Measurements from ENCODE around the gene KDM2B. TPM values are rescaled to one million over a fixed set of nuclear protein-coding genes. Genes with fewer than 3 reads are reported as not detected.

Gene KDM2B
- total and polyA plus RNA-seq, 4 experiments from 2014 or later = 7.7 to 101 (median 59.6) TPM

GRCh38 chr12:121399391-121400331 is 181.2 kb downstream of the KDM2B start, which contains the start of gene RNF34:
Gene RNF34 (plus strand): TSS chr12:121400118. CDS start chr12:121400213, 95 bp downstream.
- CTCF ChIA-PET (ENCODE audit: partially characterized antibody) = interaction anchor here (2.1 to 2.6 kb wide), 2 partner anchors 43 to 65 kb away, joined by 14 read pairs; no protein-coding TSS in a partner anchor
- Histone ChIP-seq H3K27me3 (ENCODE audit: insufficient read depth, low read length) (no peaks in the 10 kb centered on the region), H3K27ac (ENCODE audit: low read depth, low read length) (peak within 1 kb of the TSS; percentile 87), H3K4me1 (ENCODE audit: insufficient read depth, low read length) (peaks cover 42% of the 10 kb centered on the region), H3K36me3 (ENCODE audit: insufficient read depth, low read length) (peaks cover 6% of the 10 kb centered on the region), H3K9me3 (ENCODE audit: control insufficient read depth in 1 of 2, low read length in 2 of 2) (no peaks in the 10 kb centered on the region), H3K4me3 (ENCODE audit: low read length in 2 of 2) (peak within 1 kb of the TSS; percentile 25 to 78)
- peaks cover 3 to 30% of the 10 kb centered on the region in 2 donors for H3K36me3 Mint-ChIP-seq
- no peaks in the 10 kb centered on the region for H3K9me3 Mint-ChIP-seq
- intact Hi-C loops (cut with micrococcal nuclease) = loop anchor here (1.0 to 10.0 kb wide), 6 partner anchors 47 to 825 kb away; partner anchors contain the start of genes ANAPC5 and DIABLO
- DNase-seq = peak; percentile 96 to 98 (median 97)
- peak within 1 kb of the TSS; percentile 95 to 98 (median 96) for H3K27ac Mint-ChIP-seq
- no peaks in the 10 kb centered on the region for H3K27me3 Mint-ChIP-seq
- H3K4me1 Mint-ChIP-seq = peaks cover 21 to 47% (median 32%) of the 10 kb centered on the region in 4 donors
- POLR2A ChIA-PET (ENCODE audit: partially characterized antibody) = interaction anchor here (0.6 to 4.0 kb wide), 44 partner anchors 8 to 1127 kb away, joined by 3 to 65 read pairs (median 4); partner anchors contain the start of genes ACADS, ANAPC5, CAMKK2 and COQ5
- H3K4me3 Mint-ChIP-seq = peak within 1 kb of the TSS; percentile 89 to 99 (median 94)

GRCh38 chr12:121398355-121398754 is 182.5 kb downstream of the KDM2B start:
- POLR2A ChIA-PET (ENCODE audit: partially characterized antibody) = no interaction called here
- peak overlapping the region in 3 of 8 donors; percentile 89 to 96 (median 93) for H3K4me3 Mint-ChIP-seq
- no peaks in the 10 kb centered on the region for H3K9me3 Mint-ChIP-seq
- no peaks in the 10 kb centered on the region for H3K9me3 ChIP-seq (ENCODE audit: control insufficient read depth in 1 of 2, low read length in 2 of 2)
- no peaks in the 10 kb centered on the region for H3K27me3 ChIP-seq (ENCODE audit: insufficient read depth, low read length)
- CTCF ChIA-PET (ENCODE audit: partially characterized antibody) = no interaction called here
- H3K4me1 ChIP-seq (ENCODE audit: insufficient read depth, low read length) = peaks cover 37% of the 10 kb centered on the region
- H3K4me1 Mint-ChIP-seq = peaks cover 21 to 38% (median 28%) of the 10 kb centered on the region in 4 donors
- no peak overlapping the region for H3K27ac ChIP-seq (ENCODE audit: low read depth, low read length)
- peak overlapping the region in 1 of 7 donors; percentile 33 for H3K27ac Mint-ChIP-seq
- no peak for DNase-seq
- intact Hi-C loops (cut with micrococcal nuclease) = no loop called here
- H3K36me3 Mint-ChIP-seq = peaks cover 3 to 19% of the 10 kb centered on the region in 2 donors
- peaks cover 3% of the 10 kb centered on the region for H3K36me3 ChIP-seq (ENCODE audit: insufficient read depth, low read length)
- no peaks in the 10 kb centered on the region for H3K27me3 Mint-ChIP-seq
- no peak overlapping the region for H3K4me3 ChIP-seq (ENCODE audit: low read length in 2 of 2)

DNA sequence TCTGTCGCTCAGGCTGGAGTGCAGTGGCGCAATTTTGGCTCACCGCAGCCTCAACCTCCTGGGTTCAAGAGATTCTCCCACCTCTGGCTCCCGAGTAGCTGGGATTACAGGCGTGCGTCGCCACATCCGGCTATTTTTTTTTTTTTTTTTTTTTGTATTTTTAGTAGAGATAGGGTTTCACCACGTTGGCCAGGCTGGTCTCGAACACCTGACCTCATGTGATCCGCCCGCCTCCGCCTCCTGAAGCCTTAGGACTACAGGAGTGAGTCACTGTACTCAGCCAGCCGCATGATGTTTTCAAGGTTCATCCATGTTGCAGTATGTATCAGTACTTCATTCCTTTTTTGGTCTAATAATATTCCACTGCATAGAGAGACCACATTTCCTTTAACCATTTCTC is 183.3 kb downstream of the KDM2B start:
- Histone ChIP-seq H3K27me3 (ENCODE audit: insufficient read depth, low read length) (no peaks in the 10 kb centered on the region), H3K4me3 (ENCODE audit: low read length in 2 of 2) (no peak overlapping the region), H3K9me3 (ENCODE audit: control insufficient read depth in 1 of 2, low read length in 2 of 2) (no peaks in the 10 kb centered on the region), H3K36me3 (ENCODE audit: insufficient read depth, low read length) (no peaks in the 10 kb centered on the region), H3K27ac (ENCODE audit: low read depth, low read length) (no peak overlapping the region), H3K4me1 (ENCODE audit: insufficient read depth, low read length) (peaks cover 30% of the 10 kb centered on the region)
- intact Hi-C loops (cut with micrococcal nuclease) = no loop called here
- H3K4me3 Mint-ChIP-seq = no peak overlapping the region
- no peaks in the 10 kb centered on the region for H3K9me3 Mint-ChIP-seq
- ChIA-PET CTCF (ENCODE audit: partially characterized antibody) (interaction anchor here (0.7 kb wide), 1 partner anchor 201 kb away, joined by 4 read pairs; no protein-coding TSS in a partner anchor), POLR2A (ENCODE audit: partially characterized antibody) (no interaction called here)
- H3K36me3 Mint-ChIP-seq = peaks cover 1 to 14% of the 10 kb centered on the region in 2 donors
- H3K27ac Mint-ChIP-seq = no peak overlapping the region
- no peaks in the 10 kb centered on the region for H3K27me3 Mint-ChIP-seq
- DNase-seq = no peak
- peaks cover 17 to 32% (median 23%) of the 10 kb centered on the region in 4 donors for H3K4me1 Mint-ChIP-seq

DNA sequence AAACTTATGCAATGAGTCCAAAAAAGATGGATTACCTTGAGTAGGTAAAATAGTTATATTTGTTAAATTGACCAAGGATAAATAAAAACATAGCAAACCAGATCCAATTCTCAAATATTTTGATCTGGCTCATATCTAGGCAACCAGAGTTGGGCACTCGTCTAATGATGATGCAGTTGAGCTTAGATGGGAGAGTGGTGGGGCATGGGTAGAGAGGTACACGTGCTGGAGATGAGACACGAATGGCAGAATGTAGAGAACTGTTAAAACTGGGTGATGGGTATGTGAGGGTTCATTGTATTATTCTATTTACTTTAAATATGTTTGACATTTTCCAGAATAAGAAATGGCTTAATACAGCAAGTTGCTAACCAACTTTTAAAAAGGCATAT is 188.5 kb downstream of the KDM2B start:
- intact Hi-C loops (cut with micrococcal nuclease) = no loop called here
- H3K27me3 Mint-ChIP-seq = no peaks in the 10 kb centered on the region

GRCh38 chr12:121391619-121392324 is 189.1 kb downstream of the KDM2B start:
- peaks cover 7 to 11% (median 10%) of the 10 kb centered on the region in 4 donors for H3K4me1 Mint-ChIP-seq
- H3K4me1 ChIP-seq (ENCODE audit: insufficient read depth, low read length) = peaks cover 12% of the 10 kb centered on the region
- intact Hi-C loops (cut with micrococcal nuclease) = no loop called here
- H3K36me3 ChIP-seq (ENCODE audit: insufficient read depth, low read length) = no peaks in the 10 kb centered on the region
- no peaks in the 10 kb centered on the region for H3K36me3 Mint-ChIP-seq
- no peaks in the 10 kb centered on the region for H3K9me3 ChIP-seq (ENCODE audit: control insufficient read depth in 1 of 2, low read length in 2 of 2)
- H3K4me3 Mint-ChIP-seq = peak overlapping the region; percentile 23 to 82 (median 73)
- ChIA-PET CTCF (ENCODE audit: partially characterized antibody) (interaction anchor here (1.0 kb wide), 1 partner anchor 57 kb away, joined by 4 read pairs; no protein-coding TSS in a partner anchor), POLR2A (ENCODE audit: partially characterized antibody) (interaction anchor here (0.8 to 2.1 kb wide), 5 partner anchors 8 to 497 kb away, joined by 3 to 19 read pairs (median 3); partner anchors contain the start of genes ANAPC5, PSMD9 and RNF34)
- DNase-seq = peak in 4 of 5 donors; percentile 24 to 35 (median 29)
- H3K4me3 ChIP-seq (ENCODE audit: low read length in 2 of 2) = peak overlapping the region in 1 of 2 donors; percentile 20
- H3K27ac ChIP-seq (ENCODE audit: low read depth, low read length) = peak overlapping the region; percentile 15
- H3K9me3 Mint-ChIP-seq = no peaks in the 10 kb centered on the region
- no peaks in the 10 kb centered on the region for H3K27me3 ChIP-seq (ENCODE audit: insufficient read depth, low read length)
- peak overlapping the region; percentile 32 to 88 (median 49) for H3K27ac Mint-ChIP-seq
- no peaks in the 10 kb centered on the region for H3K27me3 Mint-ChIP-seq

More for the DNA sequence above, 188.5 kb downstream of the KDM2B start:
- no peaks in the 10 kb centered on the region for H3K36me3 Mint-ChIP-seq
- peak overlapping the region in 3 of 7 donors; percentile 32 to 80 (median 74) for H3K27ac Mint-ChIP-seq
- no peak for DNase-seq
- H3K4me3 Mint-ChIP-seq = peak overlapping the region in 2 of 8 donors; percentile 9 to 75
- Histone ChIP-seq H3K4me1 (ENCODE audit: insufficient read depth, low read length) (peaks cover 12% of the 10 kb centered on the region), H3K9me3 (ENCODE audit: control insufficient read depth in 1 of 2, low read length in 2 of 2) (no peaks in the 10 kb centered on the region), H3K36me3 (ENCODE audit: insufficient read depth, low read length) (no peaks in the 10 kb centered on the region), H3K27ac (ENCODE audit: low read depth, low read length) (no peak overlapping the region), H3K27me3 (ENCODE audit: insufficient read depth, low read length) (no peaks in the 10 kb centered on the region), H3K4me3 (ENCODE audit: low read length in 2 of 2) (no peak overlapping the region)
- no peaks in the 10 kb centered on the region for H3K9me3 Mint-ChIP-seq
- peaks cover 7 to 11% (median 10%) of the 10 kb centered on the region in 4 donors for H3K4me1 Mint-ChIP-seq
- CTCF ChIA-PET (ENCODE audit: partially characterized antibody) = interaction anchor here (1.0 kb wide), 1 partner anchor 58 kb away, joined by 4 read pairs; no protein-coding TSS in a partner anchor
- POLR2A ChIA-PET (ENCODE audit: partially characterized antibody) = interaction anchor here (0.8 to 2.1 kb wide), 4 partner anchors 8 to 168 kb away, joined by 3 to 19 read pairs (median 8); partner anchors contain the start of genes ANAPC5 and RNF34

DNA sequence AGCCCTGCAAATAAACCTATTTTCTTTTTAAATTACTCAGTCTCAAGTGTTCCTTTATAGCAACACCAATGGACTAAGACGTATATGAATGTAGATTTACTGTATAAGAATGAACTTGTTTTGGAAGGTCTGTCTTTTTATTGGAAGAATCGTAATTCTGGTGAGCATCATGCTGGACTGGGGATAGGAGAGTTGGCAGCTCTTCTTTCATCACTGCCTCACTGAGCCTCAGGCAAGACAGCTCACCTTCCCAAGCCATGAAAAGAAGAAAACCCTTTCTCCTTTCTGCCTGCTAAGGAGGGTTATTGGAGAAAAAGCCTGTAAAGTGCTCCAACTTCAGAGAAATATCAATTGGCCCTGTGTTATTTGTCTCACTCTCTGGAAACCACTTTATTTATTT is 190.0 kb downstream of the KDM2B start:
- H3K36me3 Mint-ChIP-seq = no peaks in the 10 kb centered on the region
- H3K4me3 Mint-ChIP-seq = peak overlapping the region in 1 of 8 donors; percentile 26
- peak overlapping the region in 2 of 7 donors; percentile 12 to 41 for H3K27ac Mint-ChIP-seq
- Histone ChIP-seq H3K36me3 (ENCODE audit: insufficient read depth, low read length) (no peaks in the 10 kb centered on the region), H3K27me3 (ENCODE audit: insufficient read depth, low read length) (no peaks in the 10 kb centered on the region), H3K4me1 (ENCODE audit: insufficient read depth, low read length) (peaks cover 12% of the 10 kb centered on the region), H3K4me3 (ENCODE audit: low read length in 2 of 2) (no peak overlapping the region), H3K9me3 (ENCODE audit: control insufficient read depth in 1 of 2, low read length in 2 of 2) (no peaks in the 10 kb centered on the region), H3K27ac (ENCODE audit: low read depth, low read length) (no peak overlapping the region)
- H3K4me1 Mint-ChIP-seq = peaks cover 7 to 11% (median 10%) of the 10 kb centered on the region in 4 donors
- no peaks in the 10 kb centered on the region for H3K27me3 Mint-ChIP-seq
- ChIA-PET POLR2A (ENCODE audit: partially characterized antibody) (interaction anchor here (0.6 to 2.1 kb wide), 3 partner anchors 10 to 881 kb away, joined by 3 to 19 read pairs (median 12); partner anchors contain the start of genes ANAPC5 and RNF34), CTCF (ENCODE audit: partially characterized antibody) (no interaction called here)
- intact Hi-C loops (cut with micrococcal nuclease) = no loop called here
- no peak for DNase-seq
- no peaks in the 10 kb centered on the region for H3K9me3 Mint-ChIP-seq
